Activated naive CD8-positive, alpha-beta T cell treated with anti-CD3 and anti-CD28 coated beads, Interleukin-2, amount 50 U/mL, for 24 hours (primary cell): ENCODE measurements around the gene KRTAP10-6.
A peak's percentile ranks its signal among the peaks of the same experiment; 100 is the strongest.
"Not testable (repeated sequence)": the region's sequence is repeated elsewhere in the genome, so short reads cannot be mapped to it uniquely, and the experiment has no call there.

ENCODE experiments used
- ATAC-seq: fragments of 150-1000 bp; cut with Tn5 transposase; one replicate; pipeline ENCODE4 v1.10.0; 2021
- DNase-seq: peaks from one replicate; pipeline ENCODE4 v3.0.0; 2021
- H3K27ac Mint-ChIP-seq: one replicate; pipeline ENCODE4 v1.8.0; 2021; ENCODE audit warnings: mild to moderate bottlenecking, mixed read lengths
- H3K27me3 Mint-ChIP-seq: one replicate; pipeline ENCODE4 v1.8.0; 2021; ENCODE audit warnings: mixed read lengths
- H3K36me3 Mint-ChIP-seq: one replicate; pipeline ENCODE4 v1.8.0; 2021; ENCODE audit warnings: low read depth, mixed read lengths
- H3K4me1 Mint-ChIP-seq: one replicate; pipeline ENCODE4 v1.8.0; 2021; ENCODE audit warnings: mixed read lengths
- H3K4me3 Mint-ChIP-seq: one replicate; pipeline ENCODE4 v1.8.0; 2021; ENCODE audit warnings: mild to moderate bottlenecking, moderate library complexity, mixed read lengths
- H3K9me3 Mint-ChIP-seq: one replicate; pipeline ENCODE4 v1.8.0; 2021; ENCODE audit warnings: mixed read lengths

The KRTAP10-6 gene

GRCh38 chr21:44598061-44598460, 5.8 kb upstream of the KRTAP10-6 start:
- Mint-ChIP-seq H3K4me3 (no peak overlapping the region), H3K36me3 (no peaks in the 10 kb centered on the region), H3K27me3 (no peaks in the 10 kb centered on the region), H3K4me1 (no peaks in the 10 kb centered on the region), H3K27ac (no peak overlapping the region), H3K9me3 (peaks cover 6% of the 10 kb centered on the region)
- no peak for DNase-seq
- no peak for ATAC-seq

GRCh38 chr21:44596068-44596725, 3.9 kb upstream of the KRTAP10-6 start:
- H3K4me3 Mint-ChIP-seq = no peak overlapping the region

GRCh38 chr21:44595524-44595923, 3.2 kb upstream of the KRTAP10-6 start:
- Mint-ChIP-seq H3K4me1 (no peaks in the 10 kb centered on the region), H3K9me3 (peaks cover 6% of the 10 kb centered on the region), H3K27ac (no peak overlapping the region), H3K27me3 (no peaks in the 10 kb centered on the region), H3K36me3 (no peaks in the 10 kb centered on the region), H3K4me3 (no peak overlapping the region)
- ATAC-seq (no peak), DNase-seq (no peak)

More at GRCh38 chr21:44596068-44596725, 3.9 kb upstream of the KRTAP10-6 start:
- Mint-ChIP-seq H3K27me3 (no peaks in the 10 kb centered on the region), H3K9me3 (peaks cover 6% of the 10 kb centered on the region), H3K36me3 (no peaks in the 10 kb centered on the region), H3K27ac (no peak overlapping the region), H3K4me1 (no peaks in the 10 kb centered on the region)
- DNase-seq (no peak), ATAC-seq (no peak)

GRCh38 chr21:44594406-44594916, 2.2 kb upstream of the KRTAP10-6 start:
- H3K9me3 Mint-ChIP-seq = peaks cover 6% of the 10 kb centered on the region
- H3K27me3 Mint-ChIP-seq = no peaks in the 10 kb centered on the region
- no peak overlapping the region for H3K4me3 Mint-ChIP-seq
- no peaks in the 10 kb centered on the region for H3K36me3 Mint-ChIP-seq
- ATAC-seq (no peak), DNase-seq (no peak)
- no peak overlapping the region for H3K27ac Mint-ChIP-seq
- no peaks in the 10 kb centered on the region for H3K4me1 Mint-ChIP-seq

DNA sequence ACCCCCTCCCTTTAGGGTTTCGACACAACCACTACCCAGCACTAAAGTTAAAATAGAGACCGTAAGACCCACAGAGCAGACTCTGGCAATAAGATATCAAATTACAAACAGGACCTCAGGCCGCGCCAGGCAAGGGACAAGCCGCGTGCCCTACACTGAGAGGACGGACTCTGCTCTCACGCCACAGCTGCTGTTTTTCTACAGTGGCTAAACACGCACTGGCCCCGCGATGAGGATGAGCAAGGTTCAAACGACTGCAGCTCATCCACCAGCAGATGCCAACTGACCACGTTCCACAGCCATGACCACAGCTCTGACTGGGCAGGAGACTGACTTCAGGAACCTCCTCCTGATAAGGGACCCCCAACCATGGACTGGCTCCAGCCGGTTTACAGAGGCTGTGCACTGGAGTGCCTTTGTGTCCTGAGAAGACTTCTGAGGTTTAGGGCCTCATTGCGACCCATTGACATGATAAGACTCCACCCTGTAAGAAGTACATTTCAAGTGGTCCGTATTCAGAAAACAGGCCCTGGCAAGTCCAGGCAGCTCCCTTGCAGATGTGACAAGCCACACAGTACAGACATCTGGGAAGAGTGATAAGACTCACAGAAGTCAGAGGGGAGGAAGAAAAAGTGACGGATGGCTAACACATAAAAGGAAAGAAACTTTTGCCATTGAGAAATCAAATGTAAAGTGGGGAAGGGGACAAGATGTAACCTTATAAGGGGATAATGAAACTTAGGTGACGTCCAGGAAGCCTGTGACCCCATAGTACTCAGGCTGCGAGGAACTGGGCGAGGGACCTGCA, 1.5 kb upstream of the KRTAP10-6 start:
- no peaks in the 10 kb centered on the region for H3K36me3 Mint-ChIP-seq
- no peaks in the 10 kb centered on the region for H3K27me3 Mint-ChIP-seq
- ATAC-seq = no peak
- no peak for DNase-seq
- H3K4me1 Mint-ChIP-seq = no peaks in the 10 kb centered on the region
- H3K9me3 Mint-ChIP-seq = peaks cover 5% of the 10 kb centered on the region
- H3K4me3 Mint-ChIP-seq = no peak overlapping the region
- no peak overlapping the region for H3K27ac Mint-ChIP-seq

DNA sequence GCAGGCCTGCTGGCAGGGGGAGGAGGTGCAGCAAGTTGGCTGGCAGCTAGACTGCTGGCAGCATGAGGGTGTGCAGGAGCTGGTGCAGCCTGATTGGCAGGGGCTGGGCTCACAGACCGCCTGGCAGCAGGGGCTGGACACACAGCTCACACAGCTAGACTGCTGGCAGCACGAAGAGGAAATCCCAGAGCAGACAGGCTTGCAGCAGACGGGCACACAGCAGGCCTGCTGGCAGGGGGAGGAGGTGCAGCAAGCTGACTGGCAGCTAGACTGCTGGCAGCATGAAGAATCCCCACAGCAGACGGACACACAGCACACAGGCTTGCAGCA, 539 bp downstream of the KRTAP10-6 start:
- H3K36me3 Mint-ChIP-seq, DNase-seq, H3K4me1 Mint-ChIP-seq, H3K4me3 Mint-ChIP-seq, H3K9me3 Mint-ChIP-seq, H3K27me3 Mint-ChIP-seq, ATAC-seq, H3K27ac Mint-ChIP-seq: not testable (repeated sequence)

- H3K27me3 Mint-ChIP-seq, ATAC-seq, H3K36me3 Mint-ChIP-seq, H3K4me3 Mint-ChIP-seq, H3K4me1 Mint-ChIP-seq, H3K27ac Mint-ChIP-seq, DNase-seq, H3K9me3 Mint-ChIP-seq: not testable (repeated sequence)
These were observed 1.2 kb downstream of the KRTAP10-6 start for GRCh38 chr21:44590897-44591800.

- no peaks in the 10 kb centered on the region for H3K4me1 Mint-ChIP-seq
- ATAC-seq = no peak
- H3K4me3 Mint-ChIP-seq = no peak overlapping the region
- H3K9me3 Mint-ChIP-seq = no peaks in the 10 kb centered on the region
- no peak overlapping the region for H3K27ac Mint-ChIP-seq
- no peak for DNase-seq
- peaks cover 8% of the 10 kb centered on the region for H3K27me3 Mint-ChIP-seq
- H3K36me3 Mint-ChIP-seq = no peaks in the 10 kb centered on the region
These were observed 2.0 kb downstream of the KRTAP10-6 start for GRCh38 chr21:44590311-44590721.

DNA sequence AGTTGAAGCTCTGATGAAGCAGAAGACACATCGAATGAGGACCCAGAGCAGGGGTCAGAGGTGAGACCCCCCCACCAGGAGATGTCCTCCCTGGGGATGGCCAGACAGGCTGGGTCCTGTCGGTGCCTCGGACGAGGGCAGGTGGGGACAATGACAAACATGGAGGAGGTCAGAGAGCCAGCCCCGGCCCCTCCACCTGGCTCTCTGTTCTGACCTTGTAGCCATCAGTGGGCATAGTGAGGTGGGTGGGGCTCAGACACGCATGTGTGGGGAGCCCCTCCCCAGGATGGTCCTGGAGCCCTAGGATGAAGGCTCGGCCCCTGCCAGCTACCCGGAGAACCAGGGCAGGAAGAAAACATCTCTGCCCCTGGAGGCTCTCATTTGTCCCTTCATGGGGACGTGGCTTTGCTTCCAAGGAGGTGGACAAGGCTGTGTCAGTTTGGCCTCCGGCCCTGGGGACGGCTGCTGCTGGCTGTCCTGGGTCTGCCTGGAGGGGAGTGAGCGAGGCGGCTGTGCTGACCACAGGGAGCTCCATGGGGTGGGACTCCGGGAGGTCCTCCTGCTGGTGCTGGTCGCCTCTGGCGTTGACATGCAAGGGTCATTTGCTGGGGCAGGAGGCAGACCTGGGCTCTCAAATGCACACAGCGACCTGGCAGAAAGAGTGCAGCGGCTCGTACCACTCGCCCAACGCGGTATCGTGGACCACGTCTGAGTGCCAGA, 2.6 kb downstream of the KRTAP10-6 start:
- peaks cover 8% of the 10 kb centered on the region for H3K27me3 Mint-ChIP-seq
- no peak overlapping the region for H3K4me3 Mint-ChIP-seq
- H3K36me3 Mint-ChIP-seq = no peaks in the 10 kb centered on the region
- no peaks in the 10 kb centered on the region for H3K4me1 Mint-ChIP-seq
- ATAC-seq (no peak), DNase-seq (no peak)
- H3K27ac Mint-ChIP-seq = no peak overlapping the region
- H3K9me3 Mint-ChIP-seq = no peaks in the 10 kb centered on the region

DNA sequence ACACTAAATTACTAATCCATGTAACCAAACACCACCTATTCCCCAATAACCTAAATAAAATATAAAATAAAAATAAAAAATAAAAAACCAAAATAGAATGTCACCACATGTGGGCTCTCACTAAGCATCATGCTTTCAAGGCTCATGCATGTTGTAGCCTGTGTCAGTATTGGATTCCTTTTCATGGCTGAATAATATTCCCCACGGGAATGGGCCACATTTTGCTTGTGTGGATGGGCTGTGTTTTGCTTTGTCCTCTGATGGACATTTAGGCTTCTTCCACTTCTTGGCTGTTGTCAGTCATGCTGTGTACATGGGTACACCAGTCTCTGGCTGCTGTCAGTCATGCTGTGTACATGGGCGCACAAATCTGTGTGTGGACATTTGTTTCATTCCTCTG, 3.2 kb downstream of the KRTAP10-6 start:
- DNase-seq = no peak
- H3K27ac Mint-ChIP-seq = no peak overlapping the region
- H3K4me1 Mint-ChIP-seq = no peaks in the 10 kb centered on the region
- no peak overlapping the region for H3K4me3 Mint-ChIP-seq
- H3K27me3 Mint-ChIP-seq = peaks cover 8% of the 10 kb centered on the region
- H3K36me3 Mint-ChIP-seq = no peaks in the 10 kb centered on the region
- no peaks in the 10 kb centered on the region for H3K9me3 Mint-ChIP-seq
- ATAC-seq = no peak

- DNase-seq (no peak), ATAC-seq (no peak)
- Mint-ChIP-seq H3K9me3 (peaks cover 9% of the 10 kb centered on the region), H3K27me3 (peaks cover 8% of the 10 kb centered on the region), H3K36me3 (peaks cover 3% of the 10 kb centered on the region), H3K4me1 (peaks cover 5% of the 10 kb centered on the region), H3K4me3 (no peak overlapping the region), H3K27ac (no peak overlapping the region)
These were observed 6.4 kb downstream of the KRTAP10-6 start for GRCh38 chr21:44585892-44586291.

DNA sequence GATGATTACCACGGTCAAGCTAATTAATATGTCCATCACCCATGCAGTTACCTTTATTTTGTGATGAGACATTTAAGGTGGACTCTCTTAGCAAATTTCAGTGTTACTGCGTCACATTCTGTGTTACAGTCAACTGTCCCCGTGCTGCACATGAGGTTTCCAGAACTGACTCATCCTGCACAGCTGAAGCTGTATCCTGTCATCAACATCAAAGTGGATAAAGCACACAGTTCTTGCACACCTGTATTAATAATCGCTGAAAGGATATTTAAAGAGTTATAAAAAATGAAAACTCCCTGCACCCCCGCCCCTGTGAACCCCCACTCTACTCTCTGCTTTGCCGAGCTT, 8.5 kb downstream of the KRTAP10-6 start:
- peaks cover 10% of the 10 kb centered on the region for H3K9me3 Mint-ChIP-seq
- H3K27me3 Mint-ChIP-seq = peaks cover 8% of the 10 kb centered on the region
- peaks cover 5% of the 10 kb centered on the region for H3K4me1 Mint-ChIP-seq
- peak; percentile 40 for ATAC-seq
- H3K27ac Mint-ChIP-seq = no peak overlapping the region
- no peak for DNase-seq
- H3K4me3 Mint-ChIP-seq = no peak overlapping the region
- peaks cover 3% of the 10 kb centered on the region for H3K36me3 Mint-ChIP-seq

GRCh38 chr21:44583089-44583799, 9.1 kb downstream of the KRTAP10-6 start:
- no peak overlapping the region for H3K4me3 Mint-ChIP-seq
- H3K27me3 Mint-ChIP-seq = peaks cover 8% of the 10 kb centered on the region
- H3K27ac Mint-ChIP-seq = no peak overlapping the region
- H3K4me1 Mint-ChIP-seq = peaks cover 5% of the 10 kb centered on the region
- DNase-seq = no peak
- H3K9me3 Mint-ChIP-seq = peaks cover 10% of the 10 kb centered on the region
- ATAC-seq = no peak
- peaks cover 3% of the 10 kb centered on the region for H3K36me3 Mint-ChIP-seq

DNA sequence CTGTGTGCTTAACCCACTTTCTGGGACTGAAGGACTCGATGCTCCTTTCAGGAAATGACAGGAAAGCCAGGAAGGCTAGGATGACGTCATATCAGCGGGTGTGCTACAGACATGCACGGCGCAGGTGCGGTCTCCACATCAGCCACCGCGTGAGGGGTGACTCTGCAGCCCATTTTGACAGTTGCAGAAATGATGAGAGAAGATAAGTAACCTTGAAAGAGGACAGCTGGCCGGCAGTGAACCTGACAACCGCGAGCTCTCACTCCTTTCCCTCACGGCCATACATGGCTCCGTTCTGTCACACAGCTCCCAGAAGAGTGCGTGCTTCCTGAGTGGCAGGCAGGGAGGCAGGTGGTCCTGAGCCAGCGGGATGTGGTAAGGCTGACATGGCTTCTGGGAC, 10.2 kb downstream of the KRTAP10-6 start:
- H3K27me3 Mint-ChIP-seq = peaks cover 7% of the 10 kb centered on the region
- H3K9me3 Mint-ChIP-seq = peaks cover 18% of the 10 kb centered on the region
- ATAC-seq (no peak), DNase-seq (no peak)
- no peak overlapping the region for H3K4me3 Mint-ChIP-seq
- H3K27ac Mint-ChIP-seq = no peak overlapping the region
- H3K36me3 Mint-ChIP-seq = peaks cover 3% of the 10 kb centered on the region
- peaks cover 5% of the 10 kb centered on the region for H3K4me1 Mint-ChIP-seq
